ENCODE measurements around the gene ARID3B. TPM values are rescaled to one million over a fixed set of nuclear protein-coding genes. Genes with fewer than 3 reads are reported as not detected.

The ARID3B gene
- total RNA-seq, 1 experiment from 2014 or later: 8.1 TPM

DNA sequence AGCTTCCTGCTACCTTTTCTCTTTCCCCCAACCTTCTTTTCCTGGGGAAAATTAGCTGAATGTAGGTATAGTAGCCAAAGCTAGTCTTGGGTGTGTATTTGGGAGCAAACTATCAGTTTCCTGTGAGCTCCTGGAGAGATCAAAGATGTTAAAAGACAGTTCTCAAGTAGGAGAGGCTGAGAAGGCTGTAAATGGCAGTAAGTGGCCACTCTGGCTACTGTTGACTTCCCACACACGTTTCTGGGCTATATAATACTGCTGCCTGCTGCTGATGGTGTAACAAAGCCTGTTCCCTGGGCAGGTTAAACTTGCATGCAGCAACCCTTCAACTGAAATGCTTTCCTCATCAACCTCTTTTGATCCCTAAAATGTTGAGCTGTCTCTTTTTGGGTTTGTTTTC lies 27.6 kb downstream of the ARID3B start:
- TF ChIP-seq YY1 (IDR thresholded peaks at IDR 0.05; ENCODE audit: extremely low read depth, insufficient replicate concordance, low read depth, low read length) (no peak), JUND (IDR thresholded peaks at IDR 0.05) (no peak), SIN3A (IDR thresholded peaks at IDR 0.05; ENCODE audit: low read depth) (no peak), FOSL1 (IDR thresholded peaks at IDR 0.05; ENCODE audit: low read depth) (no peak), POLR2A (IDR thresholded peaks at IDR 0.05; ENCODE audit: borderline replicate concordance, extremely low read depth, insufficient read depth, insufficient read length) (no peak), EGR1 (IDR thresholded peaks at IDR 0.05; ENCODE audit: low read depth) (no peak), SRF (IDR thresholded peaks at IDR 0.05; ENCODE audit: low read depth) (no peak), ZNF274 (IDR thresholded peaks at IDR 0.05; ENCODE audit: low read depth, low read length) (no peak), EZH2 (IDR thresholded peaks at IDR 0.05) (no peak), ELF1 (IDR thresholded peaks at IDR 0.05; ENCODE audit: borderline replicate concordance, low read depth) (no peak), ZFX (IDR thresholded peaks at IDR 0.05) (no peak), SP1 (IDR thresholded peaks at IDR 0.05; ENCODE audit: low read depth) (no peak), CEBPB (IDR thresholded peaks at IDR 0.05; ENCODE audit: low read depth) (no peak), POLR2AphosphoS5 (IDR thresholded peaks at IDR 0.05; ENCODE audit: low read depth, low read length) (no peak), TCF7L2 (IDR thresholded peaks at IDR 0.05; ENCODE audit: borderline replicate concordance, extremely low read depth, insufficient read depth, insufficient read length) (no peak), CBX3 (IDR thresholded peaks at IDR 0.05; ENCODE audit: low read depth) (no peak), RAD21 (IDR thresholded peaks at IDR 0.05; ENCODE audit: low read depth) (no peak)
- TF ChIP-seq, protein P1, sequence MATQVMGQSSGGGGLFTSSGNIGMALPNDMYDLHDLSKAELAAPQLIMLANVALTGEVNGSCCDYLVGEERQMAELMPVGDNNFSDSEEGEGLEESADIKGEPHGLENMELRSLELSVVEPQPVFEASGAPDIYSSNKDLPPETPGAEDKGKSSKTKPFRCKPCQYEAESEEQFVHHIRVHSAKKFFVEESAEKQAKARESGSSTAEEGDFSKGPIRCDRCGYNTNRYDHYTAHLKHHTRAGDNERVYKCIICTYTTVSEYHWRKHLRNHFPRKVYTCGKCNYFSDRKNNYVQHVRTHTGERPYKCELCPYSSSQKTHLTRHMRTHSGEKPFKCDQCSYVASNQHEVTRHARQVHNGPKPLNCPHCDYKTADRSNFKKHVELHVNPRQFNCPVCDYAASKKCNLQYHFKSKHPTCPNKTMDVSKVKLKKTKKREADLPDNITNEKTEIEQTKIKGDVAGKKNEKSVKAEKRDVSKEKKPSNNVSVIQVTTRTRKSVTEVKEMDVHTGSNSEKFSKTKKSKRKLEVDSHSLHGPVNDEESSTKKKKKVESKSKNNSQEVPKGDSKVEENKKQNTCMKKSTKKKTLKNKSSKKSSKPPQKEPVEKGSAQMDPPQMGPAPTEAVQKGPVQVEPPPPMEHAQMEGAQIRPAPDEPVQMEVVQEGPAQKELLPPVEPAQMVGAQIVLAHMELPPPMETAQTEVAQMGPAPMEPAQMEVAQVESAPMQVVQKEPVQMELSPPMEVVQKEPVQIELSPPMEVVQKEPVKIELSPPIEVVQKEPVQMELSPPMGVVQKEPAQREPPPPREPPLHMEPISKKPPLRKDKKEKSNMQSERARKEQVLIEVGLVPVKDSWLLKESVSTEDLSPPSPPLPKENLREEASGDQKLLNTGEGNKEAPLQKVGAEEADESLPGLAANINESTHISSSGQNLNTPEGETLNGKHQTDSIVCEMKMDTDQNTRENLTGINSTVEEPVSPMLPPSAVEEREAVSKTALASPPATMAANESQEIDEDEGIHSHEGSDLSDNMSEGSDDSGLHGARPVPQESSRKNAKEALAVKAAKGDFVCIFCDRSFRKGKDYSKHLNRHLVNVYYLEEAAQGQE (IDR thresholded peaks at IDR 0.05; ENCODE audit: low read depth): no peak
- TF ChIP-seq, protein P2, sequence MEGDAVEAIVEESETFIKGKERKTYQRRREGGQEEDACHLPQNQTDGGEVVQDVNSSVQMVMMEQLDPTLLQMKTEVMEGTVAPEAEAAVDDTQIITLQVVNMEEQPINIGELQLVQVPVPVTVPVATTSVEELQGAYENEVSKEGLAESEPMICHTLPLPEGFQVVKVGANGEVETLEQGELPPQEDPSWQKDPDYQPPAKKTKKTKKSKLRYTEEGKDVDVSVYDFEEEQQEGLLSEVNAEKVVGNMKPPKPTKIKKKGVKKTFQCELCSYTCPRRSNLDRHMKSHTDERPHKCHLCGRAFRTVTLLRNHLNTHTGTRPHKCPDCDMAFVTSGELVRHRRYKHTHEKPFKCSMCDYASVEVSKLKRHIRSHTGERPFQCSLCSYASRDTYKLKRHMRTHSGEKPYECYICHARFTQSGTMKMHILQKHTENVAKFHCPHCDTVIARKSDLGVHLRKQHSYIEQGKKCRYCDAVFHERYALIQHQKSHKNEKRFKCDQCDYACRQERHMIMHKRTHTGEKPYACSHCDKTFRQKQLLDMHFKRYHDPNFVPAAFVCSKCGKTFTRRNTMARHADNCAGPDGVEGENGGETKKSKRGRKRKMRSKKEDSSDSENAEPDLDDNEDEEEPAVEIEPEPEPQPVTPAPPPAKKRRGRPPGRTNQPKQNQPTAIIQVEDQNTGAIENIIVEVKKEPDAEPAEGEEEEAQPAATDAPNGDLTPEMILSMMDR (IDR thresholded peaks at IDR 0.05 in 2 of 3, conservative IDR thresholded peaks at IDR 0.05 in 1 of 3; ENCODE audit: borderline replicate concordance in 1 of 3, insufficient read depth in 1 of 3, low read depth in 2 of 3, low read length in 2 of 3): no peak
- TF ChIP-seq, protein P3, sequence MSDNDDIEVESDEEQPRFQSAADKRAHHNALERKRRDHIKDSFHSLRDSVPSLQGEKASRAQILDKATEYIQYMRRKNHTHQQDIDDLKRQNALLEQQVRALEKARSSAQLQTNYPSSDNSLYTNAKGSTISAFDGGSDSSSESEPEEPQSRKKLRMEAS (IDR thresholded peaks at IDR 0.05): no peak
- ChIA-PET RAD21 (ENCODE audit: low non-redundant PET in 1 of 2, low total read pairs in 2 of 2, uncharacterized antibody in 2 of 2, unreplicated experiment in 2 of 2) (no interaction called here), CTCF (no interaction called here), POLR2A (no interaction called here)
- H3K36me3 ChIP-seq (ENCODE audit: control insufficient read depth in 1 of 2, insufficient read depth in 2 of 2, low read length in 2 of 2): peaks cover 0 to 8% of the 10 kb centered on the region in 2 experiments; a peak in 1 of 4 replicates
- H3K79me2 ChIP-seq (ENCODE audit: insufficient read depth, low read length): no peaks in the 10 kb centered on the region
- H3K27me3 ChIP-seq (ENCODE audit: insufficient read depth, low read length): no peaks in the 10 kb centered on the region
- no TSS peak for BruUV-seq (replicated peaks)
- no peaks in the 10 kb centered on the region for H3K9me3 ChIP-seq (ENCODE audit: control insufficient read depth in 1 of 2, insufficient read depth in 1 of 2, low read depth in 1 of 2, low read length in 2 of 2)
- no peaks in the 10 kb centered on the region for H3K9me2 ChIP-seq (ENCODE audit: insufficient read depth)
- intact Hi-C loops (cut with micrococcal nuclease): no loop called here
- no peak overlapping the region for H3K9ac ChIP-seq (ENCODE audit: low read length)
- no peak overlapping the region for H3K4me3 ChIP-seq (replicated peaks in 1 of 2; ENCODE audit: low read depth in 1 of 2, low read length in 2 of 2)
- no peak overlapping the region for H2AFZ ChIP-seq (ENCODE audit: low read depth, low read length, poor library complexity, severe bottlenecking)
- no peak for ATAC-seq
- no peak overlapping the region for H3K4me2 ChIP-seq (ENCODE audit: low read length)
- no peaks in the 10 kb centered on the region for H4K20me1 ChIP-seq (ENCODE audit: insufficient read depth)
- no peak for DNase-seq (ENCODE audit: low read depth, low spot score)
- H3K4me1 ChIP-seq (ENCODE audit: control insufficient read depth in 1 of 2, insufficient read depth in 2 of 2, low read length in 2 of 2): no peaks in the 10 kb centered on the region
- no peak overlapping the region for H3K27ac ChIP-seq (ENCODE audit: low read depth, low read length)
